ENCODE data around the gene CD274. TPM values are rescaled to one million over a fixed set of nuclear protein-coding genes. Genes with fewer than 3 reads are reported as not detected.

Gene CD274
- total and polyA plus RNA-seq, 10 of the 15 experiments (the other 5 are each of a cell fraction or from before 2014, with no cell fraction given): 9.4 to 128 (median 24.6) TPM

- TF ChIP-seq ZBTB40 (IDR thresholded peaks at IDR 0.05; ENCODE audit: borderline replicate concordance) (0 out of 2 replicates have a peak, but pooled peaks have one; percentile 16), E4F1 (IDR thresholded peaks at IDR 0.05; ENCODE audit: borderline replicate concordance, partially characterized antibody) (no peak), SMC3 (IDR thresholded peaks at IDR 0.05; ENCODE audit: borderline replicate concordance, low read length) (0 out of 2 replicates have a peak, but pooled peaks have one; percentile 6), CHD2 (IDR thresholded peaks at IDR 0.05; ENCODE audit: borderline replicate concordance, low read depth, low read length) (no peak), KAT2A (conservative IDR thresholded peaks at IDR 0.05; ENCODE audit: control insufficient read depth, low read depth, low read length) (no peak), PBX3 (IDR thresholded peaks at IDR 0.05; ENCODE audit: insufficient replicate concordance, low read depth, low read length) (no peak), IKZF2 (IDR thresholded peaks at IDR 0.05) (peak in 1 of 2 experiments; percentile 9; a peak in 1 of 4 replicates), NFXL1 (IDR thresholded peaks at IDR 0.05; ENCODE audit: borderline replicate concordance) (no peak)
These were observed 64.9 kb downstream of the CD274 start (continued) for GRCh38 chr9:5515261-5515650.

Data from GM12878 (cell line).